ENCODE results near the gene GGN.
"Not testable (repeated sequence)": the region's sequence is repeated elsewhere in the genome, so short reads cannot be mapped to it uniquely, and the experiment has no call there.

GGN gene

GRCh38 chr19:38387550-38388348 lies at the start of gene GGN:
Gene GGN, minus strand, starts transcription at chr19:38388034. Its CDS starts 773 bp downstream, at chr19:38387261.
- peak; percentile 75 for DNase-seq

GRCh38 chr19:38437295-38437694 lies 49.5 kb upstream of the GGN start:
- no peak for DNase-seq

DNA sequence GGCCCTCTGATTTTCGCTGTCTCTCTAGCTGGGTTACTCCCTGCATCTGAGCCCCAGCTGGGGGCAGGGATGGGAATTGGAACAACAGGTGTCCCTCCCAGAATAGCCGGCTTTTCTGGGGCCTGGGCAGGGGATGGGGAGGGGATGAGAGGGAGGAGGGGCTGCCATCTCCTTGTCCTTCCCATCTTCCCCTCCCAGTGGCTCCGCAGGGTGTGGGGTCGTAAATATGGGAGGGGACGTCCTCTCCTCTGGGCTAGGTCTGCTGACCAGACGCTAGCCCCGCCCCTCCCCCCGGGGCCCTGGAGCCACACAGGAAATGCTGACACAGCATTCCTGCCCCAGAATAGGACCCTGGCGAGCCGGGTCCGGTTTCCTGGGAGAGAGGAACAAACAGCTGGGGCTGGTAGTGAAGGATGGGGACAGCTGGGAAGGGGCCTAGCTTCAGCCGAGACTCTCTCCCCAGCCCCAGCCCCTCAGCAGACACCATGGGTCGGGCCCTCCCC lies 46.8 kb upstream of the GGN start:
- DNase-seq = no peak

GRCh38 chr19:38433268-38433733 lies 45.5 kb upstream of the GGN start, which contains the start of gene RYR1:
Gene RYR1, plus strand, starts transcription at chr19:38433691. Its CDS starts 139 bp downstream, at chr19:38433830.
- no peak for DNase-seq

DNA sequence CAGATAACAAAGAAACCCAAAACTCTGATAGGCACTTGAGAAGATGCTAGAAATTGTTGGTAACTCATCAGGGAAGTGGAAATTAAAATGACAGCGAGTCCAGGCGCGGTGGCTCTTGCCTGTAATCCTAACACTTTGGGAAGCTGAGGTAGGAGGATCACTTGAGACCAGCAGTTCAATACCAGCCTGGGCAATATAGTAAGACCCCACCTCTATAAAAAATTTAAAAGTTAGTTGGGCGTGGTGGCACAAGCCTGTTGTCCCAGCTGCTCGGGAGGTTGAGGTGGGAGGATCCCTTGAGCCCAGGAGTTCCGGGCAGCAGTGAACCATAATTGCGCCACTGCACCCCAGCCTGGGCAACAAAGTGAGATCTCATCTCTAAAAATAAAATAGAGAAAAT lies 43.1 kb upstream of the GGN start:
- no peak for DNase-seq

DNA sequence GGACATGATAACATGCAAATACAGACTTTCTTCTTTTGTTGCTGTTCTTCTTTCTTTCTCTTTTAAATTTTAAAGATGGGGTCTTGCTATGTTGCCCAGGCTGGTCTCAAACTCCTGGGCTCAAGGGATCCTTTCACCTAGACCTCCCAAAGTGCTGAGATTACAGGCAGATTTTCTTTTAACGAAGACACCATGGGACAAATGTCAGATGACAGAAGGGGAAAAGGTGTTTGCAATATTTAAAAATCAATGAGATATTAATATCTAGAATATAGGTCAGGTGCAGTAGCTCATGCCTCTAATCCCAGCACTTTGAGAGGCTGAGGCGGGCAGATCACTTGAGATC lies 42.0 kb upstream of the GGN start:
- no peak for DNase-seq

DNA sequence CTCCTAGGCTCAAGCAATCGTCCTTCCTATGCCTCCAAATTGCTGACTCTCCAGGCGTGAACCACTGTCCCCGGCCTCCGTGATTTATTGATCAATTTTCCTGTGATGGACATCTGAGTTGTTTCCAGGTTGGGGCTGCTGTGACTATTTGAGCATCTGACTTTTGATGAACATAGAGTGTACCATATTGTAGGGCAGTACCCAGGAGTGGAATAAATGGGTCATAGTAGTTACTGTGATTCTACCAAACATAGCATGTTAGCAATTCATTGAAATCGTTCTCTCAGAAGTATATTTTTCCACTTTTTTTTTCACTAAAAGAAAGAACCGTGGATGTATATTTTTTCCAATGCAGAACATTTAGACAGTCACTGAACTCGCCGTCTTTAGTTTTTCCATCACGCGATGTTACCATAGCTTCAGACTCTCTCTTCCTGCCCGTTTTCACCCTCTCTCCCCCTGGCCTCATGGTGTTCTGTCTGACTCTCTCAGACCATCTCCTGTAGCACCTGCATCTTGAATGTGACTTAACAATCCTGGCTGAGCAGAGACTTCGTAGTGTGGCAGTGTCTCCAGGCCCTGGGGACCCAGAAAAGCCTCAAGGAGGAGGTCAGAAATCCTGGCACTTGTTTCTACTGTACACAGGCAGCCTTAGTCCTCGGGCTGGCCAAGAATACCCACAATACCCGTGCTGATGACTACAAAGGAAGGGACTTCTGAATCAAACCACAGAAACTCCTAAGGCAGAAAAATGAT lies 41.4 kb upstream of the GGN start:
- DNase-seq = no peak

- DNase-seq = not testable (repeated sequence)
Measured at GRCh38 chr19:38427035-38427677, 39.3 kb upstream of the GGN start.

DNA sequence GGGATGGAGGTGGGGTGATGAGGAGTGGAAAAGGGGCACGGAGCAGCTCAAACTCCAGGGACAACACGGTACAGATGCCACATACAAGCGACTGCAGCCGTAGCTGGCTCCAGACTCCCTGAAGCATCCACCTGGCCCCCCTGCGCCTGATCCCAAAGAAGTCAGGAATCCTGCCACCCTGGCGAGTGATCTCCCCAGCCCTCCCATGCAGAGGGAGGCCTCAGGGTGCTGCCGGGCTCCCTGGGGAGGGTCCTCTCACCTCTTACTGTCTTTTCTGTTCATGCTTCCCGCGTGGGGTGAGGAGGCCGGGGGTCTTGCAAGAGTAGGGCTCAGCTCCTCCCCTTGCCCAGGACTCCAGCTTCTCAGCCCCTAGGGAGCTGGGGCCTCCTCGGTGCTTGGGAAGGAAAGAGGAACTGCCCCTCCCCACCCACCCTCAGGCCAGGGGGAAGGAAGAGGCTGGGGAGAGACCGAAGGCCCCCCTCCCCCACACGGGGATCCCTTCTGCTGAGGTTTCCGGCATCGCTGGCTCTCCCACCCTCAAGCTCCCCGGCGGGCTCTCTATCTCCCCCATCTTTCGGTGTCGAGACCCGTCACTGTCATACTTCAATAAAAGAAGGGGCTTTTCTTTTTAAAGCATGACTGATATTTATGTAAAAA lies 38.1 kb upstream of the GGN start, which contains the start of gene RASGRP4:
RASGRP4 (minus strand) TSS at position 410 of the 657 bp plus-strand sequence; CDS start at position 282, 128 bp downstream.
- no peak for DNase-seq

- DNase-seq = no peak
Measured at GRCh38 chr19:38425222-38425809, 37.5 kb upstream of the GGN start.

- no peak for DNase-seq
Measured at GRCh38 chr19:38424272-38424671, 36.4 kb upstream of the GGN start.

DNA sequence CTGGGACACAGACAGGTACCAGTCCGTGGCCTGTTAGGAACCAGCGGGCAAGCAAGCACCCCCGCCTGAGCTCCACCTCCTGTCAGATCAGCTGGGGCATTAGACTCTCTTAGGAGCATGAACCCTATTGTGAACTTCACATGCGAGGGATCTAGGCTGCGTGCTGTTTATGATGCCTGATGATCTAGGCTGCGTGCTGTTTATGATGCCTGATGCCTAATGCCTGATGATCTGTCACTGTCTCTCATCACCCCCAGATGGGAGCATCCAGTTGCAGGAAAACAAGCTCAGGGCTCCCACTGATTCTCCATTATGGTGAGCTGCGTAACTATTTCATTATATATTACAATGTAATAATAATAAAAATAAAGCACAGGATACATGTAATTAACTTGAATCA lies 34.6 kb upstream of the GGN start:
- DNase-seq = no peak

- no peak for DNase-seq
Measured at GRCh38 chr19:38421856-38422255, 34.0 kb upstream of the GGN start.

DNA sequence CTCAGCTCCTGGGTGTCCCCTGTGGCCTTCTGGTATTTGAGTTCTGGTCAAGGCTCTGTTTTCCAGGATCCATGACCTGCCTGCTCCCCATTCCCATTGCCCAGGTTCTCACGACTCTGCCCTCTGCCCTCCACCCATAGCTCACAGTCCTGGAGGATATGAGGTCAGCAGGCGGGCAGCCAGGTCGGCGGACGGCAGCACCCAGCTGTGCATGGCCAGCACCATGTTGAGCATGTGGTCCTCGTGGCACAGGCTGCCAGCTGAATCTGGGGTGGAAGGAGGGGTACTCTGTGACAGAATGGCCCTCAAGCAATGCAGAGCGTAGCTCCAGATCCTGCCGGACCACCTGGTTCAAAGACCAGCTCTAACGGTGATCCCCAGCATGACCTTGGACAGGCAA lies 33.1 kb upstream of the GGN start:
- DNase-seq = no peak

DNA sequence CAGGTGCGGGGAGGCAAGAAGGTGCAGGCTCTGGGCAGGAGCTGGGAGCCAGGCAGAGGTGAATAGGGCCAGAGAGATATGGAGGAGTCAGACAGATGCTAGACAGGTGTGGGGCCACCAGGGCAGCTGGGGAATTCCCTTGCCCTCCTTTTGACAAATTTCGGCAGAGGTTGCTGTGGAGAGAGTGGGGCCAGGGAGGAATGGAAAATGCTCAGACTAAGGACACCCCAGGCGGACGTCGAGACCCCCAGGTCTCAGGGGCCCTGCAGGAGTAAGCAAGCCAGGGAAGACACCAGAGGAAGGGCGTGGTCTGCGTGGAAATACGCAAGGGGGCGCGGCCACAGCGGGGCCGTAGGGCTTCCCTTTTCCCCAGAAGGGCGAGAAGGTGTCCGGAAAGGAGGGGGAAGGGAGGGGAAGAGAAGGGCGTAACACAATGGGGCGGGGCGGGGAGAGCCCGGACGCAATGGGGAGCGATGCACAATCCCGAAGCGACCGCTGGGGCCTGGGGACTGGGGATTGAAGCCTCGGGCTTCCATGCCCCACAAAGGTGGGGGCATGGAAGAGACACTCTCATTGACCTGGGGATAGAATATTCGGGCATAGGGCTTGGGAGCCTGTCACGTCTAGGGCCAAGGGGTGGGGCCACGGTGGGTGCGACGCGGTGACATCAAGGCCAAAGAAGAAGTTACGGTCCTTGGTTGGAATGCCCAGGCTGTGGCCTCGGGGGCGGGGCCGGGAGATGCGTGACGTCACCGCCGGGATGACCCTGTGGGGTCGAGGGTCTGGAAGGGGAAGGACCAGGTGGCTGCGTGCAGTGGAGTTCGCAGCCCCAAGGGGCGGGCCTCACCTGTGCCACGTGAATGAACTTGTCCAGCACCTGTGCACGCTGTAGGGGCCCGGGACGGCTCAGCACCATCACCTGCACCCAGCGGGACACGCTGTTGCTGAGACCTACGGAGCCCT lies 30.0 kb upstream of the GGN start:
- no peak for DNase-seq

GRCh38 chr19:38417146-38417543 lies 29.3 kb upstream of the GGN start:
- DNase-seq = no peak

DNA sequence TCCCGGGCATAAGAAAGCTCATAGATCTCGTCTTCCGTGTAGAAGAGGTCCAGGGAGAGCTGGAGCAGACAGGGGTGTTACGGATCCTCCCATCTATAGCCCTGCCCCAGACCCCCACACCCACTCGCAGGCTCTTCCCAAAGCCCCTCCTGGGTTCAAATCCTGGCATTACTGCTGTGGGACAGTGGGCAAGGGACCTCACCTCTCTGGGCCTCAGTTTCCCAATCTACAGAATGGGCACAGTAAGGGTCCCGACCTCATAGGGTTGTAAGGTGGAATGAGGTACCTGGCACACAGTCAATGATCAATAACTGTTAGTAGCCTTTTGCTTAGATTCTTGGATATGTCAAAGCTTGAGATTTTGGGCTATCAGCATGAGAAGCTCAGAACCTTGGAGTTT lies 25.6 kb upstream of the GGN start:
- DNase-seq = no peak

- no peak for DNase-seq
Measured at GRCh38 chr19:38412961-38413360, 25.1 kb upstream of the GGN start.

DNA sequence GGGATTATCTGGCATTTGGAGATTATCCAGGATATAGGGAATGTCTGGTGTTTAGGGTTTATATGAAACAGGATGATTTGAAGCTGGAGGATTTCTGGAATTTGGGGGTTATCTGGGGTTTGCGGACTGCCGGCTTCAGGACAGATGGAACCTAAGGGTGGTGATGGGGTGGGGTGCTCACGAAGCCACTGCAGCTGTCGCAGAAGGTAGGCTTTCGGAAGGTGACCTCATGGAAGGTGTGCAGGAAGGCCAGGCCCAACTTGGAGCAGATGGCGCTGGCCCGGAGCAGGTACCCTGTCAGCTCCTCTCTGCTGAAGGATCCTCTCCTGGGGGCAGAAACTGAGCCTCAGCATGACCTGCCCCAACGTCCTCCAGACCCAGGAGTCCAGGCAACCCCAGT lies 24.7 kb upstream of the GGN start:
- DNase-seq = no peak

- not testable (repeated sequence) for DNase-seq
Measured at GRCh38 chr19:38411898-38412297, 24.1 kb upstream of the GGN start.

DNA sequence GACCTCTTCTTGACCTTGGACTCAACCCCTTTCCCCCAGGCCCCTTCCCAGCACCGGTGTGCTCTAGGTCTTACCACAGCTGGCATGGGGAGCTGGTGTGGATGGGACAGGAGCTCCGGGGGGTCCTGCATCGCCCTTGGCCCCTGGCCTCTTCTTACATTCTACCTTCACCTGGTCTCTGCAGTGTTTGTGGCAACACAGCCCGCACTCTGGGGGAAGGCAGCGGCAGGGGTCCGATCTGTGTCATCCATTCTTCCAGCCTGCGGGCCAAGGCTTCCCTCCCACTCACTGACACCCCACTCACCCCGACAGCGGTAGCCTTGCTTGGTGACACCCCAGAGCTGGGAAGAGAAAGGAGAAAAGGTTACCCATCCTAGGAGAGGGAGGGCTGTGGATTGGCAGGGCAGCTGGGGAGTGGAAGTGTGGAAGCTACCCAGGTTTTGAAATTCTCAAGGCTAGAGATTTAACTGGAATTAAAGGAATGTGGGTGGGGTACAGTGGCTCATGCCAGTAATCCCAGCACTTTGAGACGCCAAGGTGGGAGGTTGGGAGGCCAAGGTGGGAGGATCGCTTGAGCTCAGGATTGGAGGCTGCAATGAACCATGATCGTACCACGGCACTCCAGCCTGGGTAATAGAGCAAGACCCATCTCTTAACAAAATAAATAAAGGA lies 23.3 kb upstream of the GGN start:
- no peak for DNase-seq
